OCI-LY3 (cell line): Measurements from ENCODE around the gene TEPSIN.

ENCODE experiments used
- CTCF ChIP-seq: fragments of 200-600, 300-600 bp; sonication (generic); IDR thresholded peaks from 2 replicates; pipeline ENCODE4 v1.5.1; 2014; ENCODE audit warnings: antibody characterized with exemption, low read length, low read depth
- EZH2phosphoT487 ChIP-seq: fragments of 200-600 bp; shearing (Covaris generic); IDR thresholded peaks from 2 replicates; pipeline ENCODE4 v1.6.1; 2018; ENCODE audit warnings: antibody characterized with exemption, mixed run types, low read depth

DNA sequence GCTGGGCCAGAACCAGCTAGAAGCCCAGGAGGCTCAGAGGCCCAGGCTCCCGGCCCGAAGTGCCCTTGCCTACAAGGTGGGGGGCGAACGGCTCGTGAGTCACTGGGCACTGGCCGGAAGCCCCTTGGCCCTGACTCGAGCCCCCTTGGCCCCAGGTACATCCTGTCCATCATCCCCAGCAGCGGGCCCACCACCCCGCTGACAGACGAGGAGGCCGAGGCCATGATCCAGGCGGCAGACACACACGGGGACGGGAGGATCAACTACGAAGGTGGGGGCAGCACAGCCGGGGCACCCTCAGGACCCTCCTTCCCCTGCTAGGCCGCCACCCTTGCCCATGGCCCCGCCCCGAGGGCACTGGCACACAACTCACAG lies 57.1 kb downstream of the TEPSIN start:
- TF ChIP-seq CTCF (no peak), EZH2phosphoT487 (no peak)
